HEK293T (cell line): Measurements from ENCODE around the gene CISD3.

Experiments
- BHLHE40 ChIP-seq: fragments of 450-650 bp; IDR thresholded peaks from 2 replicates; pipeline ENCODE4 v1.6.1; 2016; ENCODE audit warnings: mild to moderate bottlenecking, moderate library complexity, borderline replicate concordance
- CTBP1 ChIP-seq: fragments of 450-650 bp; IDR thresholded peaks from 2 replicates; pipeline ENCODE4 v1.6.1; 2016; ENCODE audit warnings: borderline replicate concordance
- ELF4 ChIP-seq: fragments of 450-650 bp; IDR thresholded peaks from 2 replicates; pipeline ENCODE4 v1.6.1; 2017; ENCODE audit warnings: antibody characterized with exemption
- FOXK2 ChIP-seq: fragments of 450-650 bp; IDR thresholded peaks from 2 replicates; pipeline ENCODE4 v1.6.1; 2016; ENCODE audit warnings: mild to moderate bottlenecking
- FOXM1 ChIP-seq: fragments of 450-650 bp; IDR thresholded peaks from 2 replicates; pipeline ENCODE4 v1.6.1; 2017; ENCODE audit warnings: mild to moderate bottlenecking, borderline replicate concordance
- HDGF ChIP-seq: fragments of 450-650 bp; IDR thresholded peaks from 2 replicates; pipeline ENCODE4 v1.6.1; 2017; ENCODE audit warnings: antibody characterized with exemption, borderline replicate concordance
- L3MBTL2 ChIP-seq: fragments of 450-650 bp; conservative IDR thresholded peaks from 2 replicates; pipeline ENCODE4 v1.6.1; 2016; ENCODE audit warnings: mild to moderate bottlenecking
- SP1 ChIP-seq: fragments of 450-650 bp; IDR thresholded peaks from 2 replicates; pipeline ENCODE4 v1.6.1; 2017
- SUZ12 ChIP-seq: fragments of 450-650 bp; IDR thresholded peaks from 2 replicates; pipeline ENCODE4 v1.6.1; 2016; ENCODE audit warnings: mild to moderate bottlenecking
- TARDBP ChIP-seq: fragments of 450-650 bp; IDR thresholded peaks from 2 replicates; pipeline ENCODE4 v1.6.1; 2016
- ZNF384 ChIP-seq: fragments of 450-650 bp; IDR thresholded peaks from 2 replicates; pipeline ENCODE4 v1.6.1; 2016

GRCh38 chr17:38730526-38731379 lies 612 bp downstream of the CISD3 start:
- TF ChIP-seq CTBP1 (no peak), SP1 (no peak), FOXM1 (no peak), HDGF (no peak), SUZ12 (no peak), FOXK2 (no peak), TARDBP (no peak), ZNF384 (no peak), ELF4 (no peak), BHLHE40 (no peak), L3MBTL2 (no peak)
